ENCODE measurements around the gene NEB. TPM values are rescaled to one million over a fixed set of nuclear protein-coding genes. Genes with fewer than 3 reads are reported as not detected.

Gene NEB
- total RNA-seq: 1.2 and 1.5 TPM in 2 replicates

GRCh38 chr2:151733771-151734672 is at the start of gene NEB:
Gene NEB (minus strand): TSS chr2:151734476. CDS start chr2:151733156, 1,320 bp downstream.

Other genes starting within 250 kb of the NEB start
- 74.2 and 123 TPM in 2 replicates for gene ARL5A, start 93.9 kb upstream of the NEB start, total RNA-seq

Data from smooth muscle cell of the umbilical artery (primary cell).